Raji (cell line): Measurements from ENCODE around the gene RNF111.

Experiments
- POLR2A ChIP-seq: IDR thresholded peaks from 2 replicates; pipeline ENCODE4 v1.6.1; 2011; ENCODE audit warnings: low read depth, low read length, control low read depth; ENCODE audit not compliant: insufficient read depth

The RNF111 gene

DNA sequence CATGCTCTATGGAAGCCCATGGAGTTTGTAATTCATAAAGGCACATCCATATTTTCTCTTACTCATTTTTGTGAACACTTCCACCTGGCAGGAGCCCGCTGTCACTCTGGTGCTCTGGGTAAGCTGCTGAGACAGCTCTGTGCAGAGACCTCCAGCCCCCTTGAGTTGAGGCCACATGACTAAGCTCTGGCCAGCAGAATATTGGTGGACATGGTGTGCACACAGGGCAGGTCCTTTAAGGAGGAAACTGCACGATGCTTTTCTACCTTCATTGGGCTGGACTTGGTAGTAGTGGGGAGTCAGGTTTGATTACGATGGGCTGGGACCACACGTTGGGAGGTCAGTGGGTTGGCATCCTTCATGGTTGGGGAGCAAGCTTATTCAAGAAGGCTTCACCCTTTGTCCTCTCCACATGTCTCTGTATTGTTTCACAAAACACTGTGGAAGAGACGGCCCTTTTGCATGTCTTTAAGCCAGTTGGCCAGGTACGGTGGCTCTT is 146.5 kb downstream of the RNF111 start:
- TF ChIP-seq POLR2A = no peak

GRCh38 chr15:59137566-59137965 is 150.1 kb downstream of the RNF111 start:
- TF ChIP-seq POLR2A = no peak

DNA sequence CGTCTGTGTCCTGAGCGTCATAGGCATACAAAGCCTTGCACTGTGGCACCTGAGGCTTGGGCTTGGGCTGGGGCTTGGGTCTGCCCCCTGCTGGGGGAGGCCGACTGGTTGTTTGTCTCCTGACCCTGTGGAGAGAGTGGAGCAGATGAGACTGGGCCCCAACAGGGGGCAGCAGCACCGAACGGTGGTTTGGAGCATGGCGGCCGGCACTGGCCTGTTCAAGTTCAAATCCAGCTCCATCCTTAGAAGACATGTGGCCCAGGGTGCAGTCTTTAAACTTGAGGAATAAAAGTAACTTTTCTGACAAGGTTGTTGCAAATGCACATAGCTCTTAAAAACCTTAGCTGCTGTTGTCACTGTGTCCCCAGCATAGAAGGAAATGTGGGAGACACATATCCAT is 150.8 kb downstream of the RNF111 start:
- TF ChIP-seq POLR2A = no peak

- TF ChIP-seq POLR2A = no peak
Measured at GRCh38 chr15:59140422-59141226, 153.2 kb downstream of the RNF111 start.

- no peak for TF ChIP-seq POLR2A
Measured at GRCh38 chr15:59143281-59143680, 155.8 kb downstream of the RNF111 start.
